A549 (cell line): ENCODE measurements around the gene KRT13. TPM values are rescaled to one million over a fixed set of nuclear protein-coding genes. Genes with fewer than 3 reads are reported as not detected.
"Not testable (repeated sequence)": the region's sequence is repeated elsewhere in the genome, so short reads cannot be mapped to it uniquely, and the experiment has no call there.

Source experiments
- ATAC-seq, 2 experiments: fragments of 200-7000 bp in 1 of 2; fragments of >200 bp in 1 of 2; cut with Nextera tagmentation in 1 of 2; cut with Tn5 transposase in 1 of 2; 3 replicates each; pipeline versions ENCODE4 v1.8.0 to v1.9.1; 2018 to 2020; ENCODE audit warnings: mild to moderate bottlenecking in 1 of 2, moderate library complexity in 1 of 2
- CTCF ChIA-PET: fragments of 300-600 bp; sonication (Branson Sonifier 250); formaldehyde crosslinking; extraction: SDS; loops from one replicate; lab custom pipeline; 2021; ENCODE audit warnings: antibody characterized with exemption, inconsistent platforms; lab: Yijun Ruan, JAX
- POLR2A ChIA-PET: fragments of 350-600 bp; formaldehyde crosslinking; extraction: SDS; loops from one replicate; lab custom pipeline; 2021; ENCODE audit warnings: antibody characterized with exemption, inconsistent platforms; lab: Yijun Ruan, JAX
- DNase-seq, 2 experiments: peaks; one replicate each; pipeline versions ENCODE4 v3.0.0 to v3.0.0-alpha.2; 2011 to 2016; ENCODE audit warnings: low read depth in 1 of 2, low spot score in 1 of 2
- FAIRE-seq: peaks from 2 replicates; lab custom pipeline; 2011; peaks lifted over from hg19 to GRCh38; lab: Jason Lieb, UNC
- H3K27ac ChIP-seq, 2 experiments: fragments of >200 bp; sonication (Bioruptor Twin); formaldehyde crosslinking; 3 replicates each; pipeline ENCODE4 v1.5.1; 2016 to 2017
- H3K4me1 ChIP-seq: fragments of >200 bp; sonication (Bioruptor Twin); formaldehyde crosslinking; 3 replicates; pipeline ENCODE4 v1.6.1; 2016
- H3K4me2 ChIP-seq: fragments of >200 bp; sonication (Bioruptor Twin); formaldehyde crosslinking; 3 replicates; pipeline ENCODE4 v1.6.1; 2016
- H3K4me3 ChIP-seq: fragments of >200 bp; sonication (Bioruptor Twin); formaldehyde crosslinking; 3 replicates; pipeline ENCODE4 v1.5.1; 2016
- H3K9me3 ChIP-seq: fragments of >200 bp; sonication (Bioruptor Twin); formaldehyde crosslinking; 3 replicates; pipeline ENCODE4 v1.6.1; 2016
- BCL3 ChIP-seq: fragments of >200 bp; sonication (Bioruptor Twin); formaldehyde crosslinking; IDR thresholded peaks from 3 replicates; pipeline ENCODE4 v1.6.1; 2016
- FOSB ChIP-seq: fragments of 250-450 bp; sonication (Bioruptor Pico); IDR thresholded peaks from 2 replicates; pipeline ENCODE4 v1.5.0; 2020; ENCODE audit warnings: mild to moderate bottlenecking, moderate library complexity
- HES2 ChIP-seq: fragments of >200 bp; sonication (Bioruptor Twin); formaldehyde crosslinking; IDR thresholded peaks from 2 replicates; pipeline ENCODE4 v1.6.1; 2016
- HOXB13 ChIP-seq: fragments of 250-450 bp; sonication (Bioruptor Pico); IDR thresholded peaks from 2 replicates; pipeline ENCODE4 v1.5.0; 2020; ENCODE audit warnings: low read depth, mild to moderate bottlenecking, moderate library complexity
- HOXB5 ChIP-seq: fragments of 250-450 bp; sonication (Bioruptor Pico); IDR thresholded peaks from 2 replicates; pipeline ENCODE4 v1.5.0; 2020; ENCODE audit warnings: mild to moderate bottlenecking, moderate library complexity
- KDM5A ChIP-seq: fragments of 200-600 bp; sonication (generic); IDR thresholded peaks from 2 replicates; pipeline ENCODE4 v1.6.1; 2016; ENCODE audit warnings: antibody characterized with exemption, mild to moderate bottlenecking
- MAX ChIP-seq: IDR thresholded peaks from 2 replicates; pipeline ENCODE4 v1.6.1; 2012
- NR3C1 ChIP-seq: fragments of >200 bp; sonication (Bioruptor Twin); formaldehyde crosslinking; IDR thresholded peaks from 3 replicates; pipeline ENCODE4 v1.6.1; 2017
- POLR2AphosphoS2 ChIP-seq: conservative IDR thresholded peaks from 2 replicates; pipeline ENCODE4 v1.6.1; 2012; ENCODE audit warnings: low read length, improper control_type of control experiment, inconsistent platforms
- RFX5 ChIP-seq: fragments of 450-650 bp; IDR thresholded peaks from 2 replicates; pipeline ENCODE4 v1.7.1; 2014; ENCODE audit warnings: antibody characterized with exemption, mild to moderate bottlenecking, moderate library complexity
- USF2 ChIP-seq: fragments of 450-650 bp; IDR thresholded peaks from 2 replicates; pipeline ENCODE4 v1.6.1; 2014; ENCODE audit warnings: antibody characterized with exemption
- ZNF302 ChIP-seq: fragments of 250-450 bp; sonication (Bioruptor Pico); IDR thresholded peaks from 2 replicates; pipeline ENCODE4 v1.9.0; 2021; ENCODE audit warnings: inconsistent platforms, mild to moderate bottlenecking, moderate library complexity
- WGBS: methylation state at CpG from one replicate; pipeline ENCODE4 v1.1.6; 2017; ENCODE audit errors: missing lambda C conversion rate; 5-methylcytosine and 5-hydroxymethylcytosine counted together
- polyA plus RNA-seq, 4 experiments: library from polyadenylated mRNA; depleted of rRNA in 3 of 4; stranded (reverse); fragments of >200 nt; fragmentation: RNase III in 1 of 4; extraction: RNeasy Plus Mini Kit Qiagen cat#74134 plus additional on column Dnase treatment in 1 of 4; gene quantifications; 2 replicates in 3 of 4; 3 replicates in 1 of 4; pipeline ENCODE4 v1.2.3, GENCODE V29; 2011 to 2017

Gene KRT13
- polyA plus RNA-seq, 2 of the 4 experiments (the other 2 are of a cell fraction) = 0.06 TPM; not detected in 1

GRCh38 chr17:41544491-41544892 is 39.1 kb upstream of the KRT13 start:
- FAIRE-seq = no peak
- Histone ChIP-seq H3K4me1 (peaks cover 39% of the 10 kb centered on the region), H3K4me3 (no peak overlapping the region)

GRCh38 chr17:41542786-41543185 is 37.4 kb upstream of the KRT13 start:
- not testable (repeated sequence) for ATAC-seq, FAIRE-seq, H3K27ac ChIP-seq, H3K4me2 ChIP-seq, DNase-seq, H3K4me3 ChIP-seq, H3K9me3 ChIP-seq
- peaks cover 35% of the 10 kb centered on the region for H3K4me1 ChIP-seq
- WGBS = 83% methylated on average over 10 of the region's 10 CpGs
- POLR2A ChIA-PET = interaction anchor here (0.6 to 0.7 kb wide), 2 partner anchors 13 to 1089 kb away, joined by 3 read pairs; no protein-coding TSS in a partner anchor
- CTCF ChIA-PET = interaction anchor here (0.9 to 6.8 kb wide), 10 partner anchors 15 to 686 kb away, joined by 3 to 50 read pairs (median 4); no protein-coding TSS in a partner anchor

More at GRCh38 chr17:41544491-41544892, 39.1 kb upstream of the KRT13 start:
- CTCF ChIA-PET = interaction anchor here (0.6 to 6.8 kb wide), 16 partner anchors 8 to 688 kb away, joined by 3 to 50 read pairs (median 4); partner anchors contain the start of gene KRT19
- TF ChIP-seq MAX (peak; percentile 45; the same call in 1 of the 2 replicates), HES2 (no peak)
- H3K9me3 ChIP-seq = 0 out of 3 replicates have a peak, but pooled peaks cover 7% of the 10 kb centered on the region
- peak overlapping the region; percentile 40 for H3K4me2 ChIP-seq
- DNase-seq (peak; percentile 38 to 74), ATAC-seq (no peak)
- POLR2A ChIA-PET = interaction anchor here (0.8 kb wide), 1 partner anchor 12 kb away, joined by 3 read pairs; no protein-coding TSS in a partner anchor
- peak overlapping the region; percentile 53 to 70 for H3K27ac ChIP-seq
- 8% methylated on average over 5 of the region's 5 CpGs for WGBS

- no peak for ATAC-seq
- no peak overlapping the region for H3K27ac ChIP-seq
- TF ChIP-seq FOSB (no peak), ZNF302 (CRISPR knock-in tag) (no peak), POLR2AphosphoS2 (no peak), NR3C1 (no peak), HOXB5 (CRISPR knock-in tag) (no peak), RFX5 (no peak), BCL3 (no peak), KDM5A (no peak)
- TF ChIP-seq, all 56 proteins: peak for 0
- 31% methylated on average over 2 of the region's 2 CpGs for WGBS
- Histone ChIP-seq H3K9me3 (0 out of 3 replicates have a peak, but pooled peaks cover 7% of the 10 kb centered on the region), H3K4me3 (no peak overlapping the region), H3K4me1 (peaks cover 31% of the 10 kb centered on the region), H3K4me2 (no peak overlapping the region)
- no peak for FAIRE-seq
- ChIA-PET CTCF (interaction anchor here (1.1 to 6.8 kb wide), 10 partner anchors 11 to 686 kb away, joined by 3 to 50 read pairs (median 5); no protein-coding TSS in a partner anchor), POLR2A (interaction anchor here (0.6 to 0.7 kb wide), 2 partner anchors 12 to 1089 kb away, joined by 3 read pairs; no protein-coding TSS in a partner anchor)
- no peak for DNase-seq
These were observed 36.9 kb upstream of the KRT13 start for GRCh38 chr17:41542357-41542756.

- no peak overlapping the region for H3K4me3 ChIP-seq
- POLR2A ChIA-PET = interaction anchor here (1.4 kb wide), 1 partner anchor 722 kb away, joined by 3 read pairs; no protein-coding TSS in a partner anchor
- peak overlapping the region in 1 of 2 experiments; percentile 63; a peak in 2 of 6 replicates for H3K27ac ChIP-seq
- CTCF ChIA-PET = interaction anchor here (0.9 to 8.1 kb wide), 13 partner anchors 9 to 738 kb away, joined by 3 to 141 read pairs (median 5); no protein-coding TSS in a partner anchor
- WGBS = 83% methylated on average over 10 of the region's 10 CpGs
- peaks cover 27% of the 10 kb centered on the region for H3K4me1 ChIP-seq
- TF ChIP-seq USF2 (no peak), HOXB13 (CRISPR knock-in tag) (no peak), RFX5 (no peak)
- TF ChIP-seq, all 56 proteins: peak for 0
- Histone ChIP-seq H3K4me2 (no peak overlapping the region), H3K9me3 (no peaks in the 10 kb centered on the region)
- FAIRE-seq (no peak), ATAC-seq (no peak), DNase-seq (no peak)
These were observed 35.7 kb upstream of the KRT13 start for GRCh38 chr17:41540921-41541625.
